HG03159 (cell line): ENCODE data around the gene WASHC2A.
"Not testable (repeated sequence)": the region's sequence is repeated elsewhere in the genome, so short reads cannot be mapped to it uniquely, and the experiment has no call there.

ENCODE experiments used
- ATAC-seq: cut with Tn5 transposase; IDR thresholded peaks from one replicate; pipeline ENCODE4 v1.9.1; 2021; ENCODE audit warnings: mild to moderate bottlenecking, moderate library complexity; ENCODE audit not compliant: unreplicated experiment

WASHC2A gene

GRCh38 chr10:50145575-50145974, 77.8 kb downstream of the WASHC2A start:
- not testable (repeated sequence) for ATAC-seq

- no peak for ATAC-seq
These were observed 85.1 kb downstream of the WASHC2A start for GRCh38 chr10:50152792-50153272.

- not testable (repeated sequence) for ATAC-seq
These were observed 90.1 kb downstream of the WASHC2A start for GRCh38 chr10:50157868-50158267.

GRCh38 chr10:50159856-50160255, 92.1 kb downstream of the WASHC2A start:
- not testable (repeated sequence) for ATAC-seq

- ATAC-seq = not testable (repeated sequence)
These were observed 97.3 kb downstream of the WASHC2A start for GRCh38 chr10:50165038-50165437.

GRCh38 chr10:50167833-50168232, 100.1 kb downstream of the WASHC2A start:
- ATAC-seq = not testable (repeated sequence)

GRCh38 chr10:50169506-50169905, 101.8 kb downstream of the WASHC2A start:
- not testable (repeated sequence) for ATAC-seq

- not testable (repeated sequence) for ATAC-seq
These were observed 107.2 kb downstream of the WASHC2A start for GRCh38 chr10:50174788-50175525.
